HuH-7.5 (cell line): ENCODE results near the gene DNASE1L1.

Experiments
- DNase-seq: peaks from one replicate; pipeline ENCODE4 v3.0.0; 2011; ENCODE audit warnings: low spot score

The DNASE1L1 gene, protein sequence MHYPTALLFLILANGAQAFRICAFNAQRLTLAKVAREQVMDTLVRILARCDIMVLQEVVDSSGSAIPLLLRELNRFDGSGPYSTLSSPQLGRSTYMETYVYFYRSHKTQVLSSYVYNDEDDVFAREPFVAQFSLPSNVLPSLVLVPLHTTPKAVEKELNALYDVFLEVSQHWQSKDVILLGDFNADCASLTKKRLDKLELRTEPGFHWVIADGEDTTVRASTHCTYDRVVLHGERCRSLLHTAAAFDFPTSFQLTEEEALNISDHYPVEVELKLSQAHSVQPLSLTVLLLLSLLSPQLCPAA

GRCh38 chrX:154409222-154409871 lies at the start of gene DNASE1L1:
TSS of gene DNASE1L1 (minus strand) at chrX:154409254. CDS start at chrX:154405568, 3,686 bp downstream.
- no peak for DNase-seq

DNA sequence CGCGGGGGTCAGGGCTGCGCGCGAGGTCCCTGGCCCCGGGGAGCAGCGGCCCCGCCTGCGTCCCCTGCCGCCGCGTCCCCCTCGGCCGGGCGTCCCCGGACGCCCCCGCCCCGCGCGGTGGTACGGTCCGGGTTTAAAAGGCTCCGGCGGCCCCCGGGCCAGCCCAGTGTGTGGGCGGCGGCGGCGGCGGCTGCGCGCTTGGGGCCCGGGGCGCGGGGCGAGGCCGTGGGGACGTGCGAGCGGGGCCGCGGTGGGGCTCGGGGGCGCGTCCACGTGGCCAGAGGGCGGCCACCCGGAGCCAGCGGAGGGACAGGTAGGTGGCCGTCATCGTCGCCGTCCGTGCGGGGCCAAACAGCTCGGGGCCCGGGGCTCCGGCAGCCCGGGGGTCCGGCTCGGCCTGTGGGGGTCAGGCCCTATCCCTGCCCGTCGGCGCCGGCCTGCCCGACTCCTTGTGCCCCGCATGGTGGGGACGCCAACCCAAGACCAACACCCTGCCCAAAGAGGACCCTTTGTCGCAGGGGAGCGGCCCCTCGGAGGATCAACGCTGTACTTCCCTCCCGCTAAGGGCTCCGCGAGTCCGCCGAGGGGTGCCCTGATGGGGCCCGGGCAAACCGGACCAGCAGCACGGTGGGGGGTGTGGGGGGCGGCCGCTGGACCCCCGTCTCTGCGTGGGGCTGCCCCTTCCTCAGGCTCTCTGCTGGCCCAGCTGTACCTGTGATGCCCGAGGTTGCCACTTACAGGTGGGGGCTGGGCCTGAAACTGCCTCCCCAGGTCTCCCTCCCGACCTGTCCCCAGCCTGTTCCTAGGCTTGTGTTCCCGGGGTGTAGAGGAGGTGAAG lies 49.3 kb upstream of the DNASE1L1 start, which contains the start of gene PLXNA3:
PLXNA3 (plus strand) TSS at position 166 of the 838 bp plus-strand sequence. CDS start 1,903 bp downstream, outside the sequence.
- DNase-seq: no peak

DNA sequence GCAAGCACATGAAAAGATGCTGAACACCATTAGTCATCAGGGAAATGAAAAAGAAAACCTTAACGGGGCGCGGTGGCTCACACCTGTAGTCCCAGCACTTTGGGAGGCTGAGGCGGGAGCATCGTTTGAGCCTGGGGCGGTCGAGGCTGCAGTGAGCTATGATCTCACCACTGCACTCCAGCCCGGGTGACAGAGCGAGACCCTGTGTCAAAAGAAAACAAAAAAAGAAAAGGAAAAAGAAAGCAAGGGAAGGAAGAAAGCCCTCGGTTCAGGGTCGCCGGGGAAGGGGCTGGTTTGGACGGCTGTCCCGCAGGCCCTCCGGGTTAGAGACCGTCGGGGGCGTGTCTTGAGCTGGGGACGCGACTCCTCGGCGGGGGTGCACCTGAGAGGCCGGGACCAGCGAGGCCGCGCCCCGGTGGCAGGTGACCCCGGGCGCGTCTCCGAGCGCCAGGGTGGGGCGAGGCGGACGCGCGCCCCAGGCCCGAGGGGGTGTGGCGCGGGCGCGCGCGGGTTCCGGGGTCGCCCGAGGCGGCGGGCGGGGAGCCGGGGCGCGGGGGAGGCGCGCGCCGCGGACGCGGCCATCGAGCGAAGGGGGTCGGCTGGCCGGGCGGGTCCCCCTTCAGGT lies 48.5 kb upstream of the DNASE1L1 start:
- peak; percentile 64 for DNase-seq

DNA sequence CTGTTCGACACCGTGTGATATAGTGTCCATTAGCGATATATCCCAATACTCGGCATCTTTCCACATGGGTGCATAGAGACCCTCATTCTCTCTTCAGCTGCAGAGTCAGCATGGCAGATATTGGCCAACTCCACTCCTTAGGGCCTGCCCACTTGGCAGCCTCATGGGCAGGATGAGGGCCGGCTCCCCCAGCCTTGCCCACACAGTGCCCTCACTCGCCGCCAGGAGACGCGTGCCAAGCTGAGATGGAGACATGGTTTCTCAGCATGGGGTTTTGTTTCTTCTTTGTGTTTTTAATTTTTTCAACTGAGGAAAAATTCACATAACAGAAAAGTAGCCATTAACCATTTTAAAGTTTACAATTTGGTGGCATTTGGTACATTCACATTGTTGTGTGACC lies 43.8 kb upstream of the DNASE1L1 start:
- no peak for DNase-seq

DNA sequence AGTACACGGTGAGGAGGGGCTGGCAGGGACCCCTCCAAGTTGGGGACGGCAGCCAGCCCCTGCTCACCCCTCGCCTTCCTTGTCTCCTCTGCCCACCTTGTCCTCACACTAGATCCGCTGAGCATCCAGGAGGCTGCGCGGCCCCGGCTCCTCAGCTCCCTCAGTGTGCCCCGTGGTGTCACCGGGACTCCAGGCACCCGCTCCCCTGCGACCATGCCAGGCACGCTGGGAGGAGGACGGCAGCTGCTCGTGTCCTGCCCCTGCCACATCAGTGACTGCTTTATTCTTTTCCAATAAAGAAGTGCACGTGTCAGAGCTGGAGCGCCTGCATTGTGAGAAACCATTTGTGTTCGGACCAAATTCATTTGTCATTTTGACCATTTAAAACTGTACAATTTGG lies 41.3 kb upstream of the DNASE1L1 start:
- DNase-seq: no peak

DNA sequence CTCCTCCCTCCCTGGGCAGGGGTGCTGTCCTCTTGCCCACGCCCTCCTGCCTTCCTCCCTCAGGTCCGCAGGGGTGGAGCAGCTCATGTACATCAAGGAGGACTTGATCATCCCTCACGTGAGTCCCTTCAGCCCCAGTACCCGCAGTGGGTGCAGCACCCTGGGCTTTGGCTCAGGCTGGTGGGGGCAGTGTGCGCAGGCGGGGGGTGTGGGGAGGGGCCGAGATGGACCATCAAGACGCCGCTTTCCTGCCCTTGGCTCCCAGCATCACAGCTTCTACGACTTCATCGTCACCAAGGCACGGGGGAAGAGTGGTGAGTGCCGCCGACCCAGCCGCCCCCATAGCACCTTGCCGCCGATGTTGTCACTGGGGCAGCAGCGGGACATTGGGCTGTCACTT lies 40.6 kb upstream of the DNASE1L1 start:
- DNase-seq: no peak

GRCh38 chrX:154448484-154448883 lies 39.4 kb upstream of the DNASE1L1 start:
- DNase-seq: no peak

GRCh38 chrX:154446430-154446829 lies 37.4 kb upstream of the DNASE1L1 start:
- no peak for DNase-seq

- DNase-seq: no peak
Measured at GRCh38 chrX:154445776-154446175, 36.7 kb upstream of the DNASE1L1 start.

- DNase-seq: no peak
Measured at GRCh38 chrX:154444755-154445246, 35.7 kb upstream of the DNASE1L1 start.

DNA sequence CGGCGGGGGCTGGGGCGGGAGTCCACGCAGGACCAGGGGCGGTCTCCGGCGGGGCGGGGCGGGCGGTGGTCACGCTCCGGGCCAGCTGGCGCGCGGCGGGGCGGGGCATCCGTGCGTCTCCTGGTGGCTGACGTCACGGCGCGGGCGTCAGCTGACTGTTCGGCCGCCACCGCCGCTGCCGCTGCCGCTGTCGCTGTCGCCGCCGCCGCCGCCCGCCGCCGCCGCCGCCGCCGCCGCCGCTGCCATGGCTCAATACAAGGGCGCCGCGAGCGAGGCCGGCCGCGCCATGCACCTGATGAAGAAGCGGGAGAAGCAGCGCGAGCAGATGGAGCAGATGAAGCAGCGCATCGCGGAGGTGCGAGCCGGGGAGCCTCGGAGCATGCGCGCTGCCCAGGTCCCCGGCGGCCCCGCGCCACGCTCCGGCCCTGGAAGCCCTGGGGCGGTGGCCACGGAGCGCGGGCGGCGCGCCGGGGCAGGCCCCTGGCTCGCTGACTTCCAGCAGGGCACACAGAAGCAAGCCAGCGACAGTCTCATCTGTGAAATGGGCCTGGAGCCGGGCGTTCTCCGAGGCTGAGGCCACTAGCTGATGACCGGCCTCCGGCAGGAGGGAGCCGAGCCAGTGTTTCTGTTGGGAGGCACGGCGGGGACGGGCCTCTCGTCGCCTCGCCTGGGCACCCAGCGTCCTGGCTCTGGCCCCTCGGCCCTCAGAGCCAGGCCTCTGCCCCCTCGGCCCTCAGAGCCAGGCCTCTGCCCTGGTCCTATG lies 35.1 kb upstream of the DNASE1L1 start, which contains the start of gene FAM50A:
FAM50A (plus strand) TSS at position 150 of the 763 bp plus-strand sequence; CDS start at position 245, 95 bp downstream.
- DNase-seq: peak; percentile 79

GRCh38 chrX:154443479-154443910 lies 34.4 kb upstream of the DNASE1L1 start:
- no peak for DNase-seq

DNA sequence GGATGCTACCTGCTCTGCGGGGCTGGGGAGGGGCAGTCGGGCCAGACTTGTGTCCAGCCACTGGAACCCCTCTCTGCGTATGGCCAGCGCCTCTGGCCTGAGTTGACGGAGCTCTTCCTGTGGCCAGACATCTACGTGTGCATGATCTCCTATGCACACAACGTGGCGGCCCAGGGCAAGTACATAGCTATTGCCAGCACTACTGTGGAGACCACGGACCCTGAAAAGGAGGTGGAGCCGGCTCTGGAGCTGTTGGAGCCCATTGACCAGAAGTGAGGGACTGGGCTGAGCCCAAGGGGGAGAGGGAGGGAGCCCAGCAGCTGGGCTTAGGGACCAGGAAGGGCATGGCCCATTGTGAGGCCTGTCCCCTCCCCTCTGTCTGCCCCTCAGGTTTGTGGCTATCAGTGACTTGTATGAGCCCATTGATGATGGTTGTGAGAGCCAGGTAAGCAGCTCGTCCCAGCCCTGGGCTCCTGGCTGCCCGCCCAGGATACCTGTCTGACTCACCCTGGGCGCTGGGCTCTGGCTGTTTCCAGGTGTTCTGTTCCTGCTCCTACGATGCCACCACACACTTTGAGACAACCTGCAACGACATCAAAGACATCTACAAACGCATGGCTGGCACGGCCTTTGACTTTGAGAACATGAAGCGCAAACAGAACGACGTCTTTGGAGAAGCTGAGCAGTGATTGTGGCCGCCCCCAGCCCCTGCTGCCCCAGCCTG lies 33.1 kb upstream of the DNASE1L1 start:
- no peak for DNase-seq

GRCh38 chrX:154441564-154441963 lies 32.5 kb upstream of the DNASE1L1 start:
- no peak for DNase-seq

GRCh38 chrX:154440623-154441357 lies 31.7 kb upstream of the DNASE1L1 start:
- DNase-seq: no peak

GRCh38 chrX:154439841-154440240 lies 30.8 kb upstream of the DNASE1L1 start:
- no peak for DNase-seq

- no peak for DNase-seq
Measured at GRCh38 chrX:154437971-154438893, 29.2 kb upstream of the DNASE1L1 start.

GRCh38 chrX:154436983-154437752 lies 28.1 kb upstream of the DNASE1L1 start, which contains the start of gene GDI1:
TSS of gene GDI1 (plus strand) at chrX:154437154. CDS start at chrX:154437255, 101 bp downstream.
- DNase-seq: peak; percentile 66
